Keratinocyte (primary cell): ENCODE data around the gene PRAMEF26. TPM values are rescaled to one million over a fixed set of nuclear protein-coding genes. Genes with fewer than 3 reads are reported as not detected.
"Not testable (repeated sequence)": the region's sequence is repeated elsewhere in the genome, so short reads cannot be mapped to it uniquely, and the experiment has no call there.

Experiments
- DNase-seq: peaks from one replicate; pipeline ENCODE4 v3.0.0-alpha.2; 2011; ENCODE audit warnings: low read depth, missing footprints, low spot score
- FAIRE-seq: peaks from 2 replicates; lab custom pipeline; 2011; peaks lifted over from hg19 to GRCh38; lab: Jason Lieb, UNC
- H2AFZ ChIP-seq: 2 replicates; pipeline ENCODE4 v1.6.0; 2012; ENCODE audit warnings: low read length, control low read depth, inconsistent platforms; ENCODE audit not compliant: control insufficient read depth
- H3K27ac ChIP-seq: 2 replicates; pipeline ENCODE4 v1.5.1; 2011; ENCODE audit warnings: low read length; ENCODE audit not compliant: control insufficient read depth, insufficient read depth
- H3K27me3 ChIP-seq: 3 replicates; pipeline ENCODE4 v1.6.0; 2011; ENCODE audit warnings: low read length; ENCODE audit not compliant: control insufficient read depth, insufficient read depth; ENCODE audit errors: extremely low read depth
- H3K36me3 ChIP-seq, 2 experiments: 2 replicates in 1 of 2; 3 replicates in 1 of 2; pipeline ENCODE4 v1.5.1; 2011; ENCODE audit warnings: low read length in 2 of 2, mild to moderate bottlenecking in 1 of 2; ENCODE audit not compliant: control insufficient read depth in 2 of 2, insufficient read depth in 2 of 2; ENCODE audit errors: extremely low read depth in 1 of 2
- H3K4me1 ChIP-seq: 3 replicates; pipeline ENCODE4 v1.5.1; 2011; ENCODE audit warnings: low read length; ENCODE audit not compliant: control insufficient read depth, insufficient read depth; ENCODE audit errors: extremely low read depth
- H3K4me2 ChIP-seq: 3 replicates; pipeline ENCODE4 v1.6.0; 2011; ENCODE audit warnings: low read depth, low read length; ENCODE audit not compliant: control insufficient read depth, insufficient read depth; ENCODE audit errors: extremely low read depth
- H3K4me3 ChIP-seq, 3 experiments: fragments of 200-600 bp in 1 of 3; sonication (generic) in 1 of 3; 2 replicates in 2 of 3; 3 replicates in 1 of 3; pipeline ENCODE4 v1.5.1; 2011 to 2016; ENCODE audit warnings: low read length in 3 of 3, mild to moderate bottlenecking in 3 of 3, control low read depth in 2 of 3, inconsistent platforms in 1 of 3, low read depth in 1 of 3, mixed read lengths in 1 of 3, mixed run types in 1 of 3, moderate library complexity in 1 of 3; ENCODE audit not compliant: control insufficient read depth in 2 of 3, insufficient read depth in 2 of 3; ENCODE audit errors: extremely low read depth in 1 of 3
- H3K79me2 ChIP-seq: 2 replicates; pipeline ENCODE4 v1.6.0; 2012; ENCODE audit warnings: low read length; ENCODE audit not compliant: control insufficient read depth, insufficient read depth
- H3K9ac ChIP-seq: 3 replicates; pipeline ENCODE4 v1.6.0; 2011; ENCODE audit warnings: low read length; ENCODE audit not compliant: control insufficient read depth, insufficient read depth; ENCODE audit errors: extremely low read depth
- H3K9me1 ChIP-seq: 3 replicates; pipeline ENCODE4 v1.6.0; 2011; ENCODE audit warnings: low read length; ENCODE audit not compliant: control insufficient read depth, insufficient read depth; ENCODE audit errors: extremely low read depth
- H3K9me3 ChIP-seq: 2 replicates; pipeline ENCODE4 v1.5.1; 2012; ENCODE audit warnings: low read depth, low read length; ENCODE audit not compliant: control insufficient read depth
- H4K20me1 ChIP-seq: 3 replicates; pipeline ENCODE4 v1.6.0; 2011; ENCODE audit warnings: low read length; ENCODE audit not compliant: control insufficient read depth, insufficient read depth; ENCODE audit errors: extremely low read depth
- dilution Hi-C: fragments of 300-500 bp; cut with MboI; formaldehyde crosslinking; loops from one replicate; pipeline ENCODE4 v1.7.0; 2020; ENCODE audit warnings: low sequenced_read_pairs; ENCODE audit not compliant: extremely low pct_ligation_motif_present
- polyA minus RNA-seq, 3 experiments: library from RNA; depleted of rRNA, polyadenylated mRNA; stranded (reverse); fragments of >200 nt; gene quantifications; 1 replicate in 1 of 3; 2 replicates in 1 of 3; 3 replicates in 1 of 3; pipeline ENCODE4 v1.2.3, GENCODE V29; 2011
- polyA plus RNA-seq, 5 experiments: library from polyadenylated mRNA; depleted of rRNA in 3 of 5; stranded (reverse) in 3 of 5; stranded (forward) in 1 of 5; unstranded in 1 of 5; fragments of >200 nt; gene quantifications; 1 replicate in 1 of 5; 2 replicates in 3 of 5; 3 replicates in 1 of 5; pipeline versions ENCODE4 v1.2.1 to v1.2.3, GENCODE V29; 2011 to 2012; ENCODE audit warnings: missing spikeins in 2 of 5, low read depth in 1 of 5, low replicate concordance in 1 of 5

The PRAMEF26 gene
- not detected in 3 replicates for polyA plus RNA-seq
- polyA plus RNA-seq (2011; ENCODE audit: low read depth), result not detected
- polyA plus RNA-seq (2011; cell fraction: cytosol; rRNA removed), result not detected in 2 replicates
- polyA plus RNA-seq (2011; cell fraction: nucleus; rRNA removed), result not detected in 2 replicates
- polyA plus RNA-seq (2012; ENCODE audit: low replicate concordance), result not detected in 2 replicates
- not detected in 3 replicates for polyA minus RNA-seq
- not detected for polyA minus RNA-seq (2011; cell fraction: cytosol; rRNA and poly(A)+ RNA removed)
- not detected in 2 replicates for polyA minus RNA-seq (2011; cell fraction: nucleus; rRNA and poly(A)+ RNA removed)

DNA sequence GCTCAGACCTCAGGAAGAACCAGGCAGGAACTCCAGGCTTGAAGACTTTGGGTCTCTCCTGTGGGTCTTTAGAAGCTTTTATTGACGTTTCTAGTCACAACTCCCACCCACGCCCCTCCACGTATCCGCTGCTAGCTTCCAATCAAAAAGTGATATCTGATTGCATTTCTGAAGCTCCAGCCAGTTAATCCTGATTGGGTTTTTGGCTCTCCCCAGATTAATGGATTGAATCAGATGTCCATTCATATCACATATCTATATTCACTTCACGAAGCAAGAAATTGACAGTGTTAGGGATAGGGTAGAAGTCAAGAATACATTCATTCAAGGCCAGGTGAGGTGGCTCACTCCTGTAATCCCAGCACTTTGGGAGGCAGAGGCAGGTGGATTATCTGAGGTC is at the start of gene PRAMEF26:
Gene PRAMEF26 (minus strand): TSS at position 101 of the 400 bp plus-strand sequence. CDS start 2,914 bp downstream, outside the sequence.
- H2AFZ ChIP-seq, dilution Hi-C loops, H3K36me3 ChIP-seq, H3K79me2 ChIP-seq, H3K4me2 ChIP-seq, H3K27me3 ChIP-seq, H3K4me3 ChIP-seq, H3K9me3 ChIP-seq, FAIRE-seq, DNase-seq, H4K20me1 ChIP-seq, H3K4me1 ChIP-seq, H3K27ac ChIP-seq, H3K9me1 ChIP-seq, H3K9ac ChIP-seq: not testable (repeated sequence)

DNA sequence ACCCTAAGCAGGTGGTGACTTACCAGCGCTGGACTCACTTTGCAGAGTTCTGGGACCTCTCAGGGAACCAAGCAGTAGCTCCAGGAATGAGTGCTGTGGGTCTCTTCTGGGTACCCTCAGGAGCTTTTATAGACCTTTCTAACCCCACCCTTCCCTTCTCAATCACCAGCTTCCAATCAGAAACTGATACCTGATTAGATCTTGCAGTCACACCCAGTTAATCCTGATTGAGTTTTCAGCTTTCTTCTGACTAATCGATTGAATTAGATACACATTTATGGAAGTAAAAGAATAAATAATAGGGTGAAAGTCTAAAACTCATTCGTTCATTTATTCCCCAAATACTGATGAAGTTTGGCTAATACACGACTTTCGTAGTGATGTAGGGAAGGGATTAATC is 45.5 kb upstream of the PRAMEF26 start, which contains the start of gene PRAMEF13:
Gene PRAMEF13 (minus strand): TSS at position 101 of the 400 bp plus-strand sequence. CDS start 1,820 bp downstream, outside the sequence.
- H3K27me3 ChIP-seq, H3K4me2 ChIP-seq, H2AFZ ChIP-seq, H3K4me3 ChIP-seq, DNase-seq, H3K9me3 ChIP-seq, H3K27ac ChIP-seq, H3K79me2 ChIP-seq, H3K9me1 ChIP-seq, dilution Hi-C loops, FAIRE-seq, H3K36me3 ChIP-seq, H3K9ac ChIP-seq, H4K20me1 ChIP-seq, H3K4me1 ChIP-seq: not testable (repeated sequence)

DNA sequence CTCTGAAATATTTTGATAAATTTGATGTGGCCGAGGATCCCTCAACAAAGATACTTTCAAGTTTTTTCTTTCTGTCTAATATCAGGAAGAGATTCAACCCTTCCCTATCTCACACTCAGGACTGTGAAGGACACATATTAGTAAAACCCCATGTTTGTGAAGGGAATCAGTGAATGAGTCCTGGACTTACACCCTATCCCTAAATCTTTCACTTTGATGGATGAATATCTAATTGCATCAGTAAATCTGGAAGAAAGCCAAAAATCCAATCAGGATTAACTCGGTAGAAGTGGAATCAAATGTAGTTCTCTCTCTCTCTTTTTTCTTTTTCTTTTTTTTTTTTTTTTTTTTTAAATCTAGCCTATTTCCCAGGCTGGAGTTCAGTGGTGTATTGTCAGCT is 15.7 kb upstream of the PRAMEF26 start, which contains the start of gene PRAMEF9:
Gene PRAMEF9 (plus strand): TSS at position 301 of the 400 bp plus-strand sequence. CDS start 3,433 bp downstream, outside the sequence.
- H3K4me3 ChIP-seq, H3K36me3 ChIP-seq, H3K27me3 ChIP-seq, H2AFZ ChIP-seq, H3K9me3 ChIP-seq, H3K4me1 ChIP-seq, dilution Hi-C loops, H3K79me2 ChIP-seq, FAIRE-seq, H3K27ac ChIP-seq, H3K4me2 ChIP-seq, H4K20me1 ChIP-seq, DNase-seq, H3K9ac ChIP-seq, H3K9me1 ChIP-seq: not testable (repeated sequence)

DNA sequence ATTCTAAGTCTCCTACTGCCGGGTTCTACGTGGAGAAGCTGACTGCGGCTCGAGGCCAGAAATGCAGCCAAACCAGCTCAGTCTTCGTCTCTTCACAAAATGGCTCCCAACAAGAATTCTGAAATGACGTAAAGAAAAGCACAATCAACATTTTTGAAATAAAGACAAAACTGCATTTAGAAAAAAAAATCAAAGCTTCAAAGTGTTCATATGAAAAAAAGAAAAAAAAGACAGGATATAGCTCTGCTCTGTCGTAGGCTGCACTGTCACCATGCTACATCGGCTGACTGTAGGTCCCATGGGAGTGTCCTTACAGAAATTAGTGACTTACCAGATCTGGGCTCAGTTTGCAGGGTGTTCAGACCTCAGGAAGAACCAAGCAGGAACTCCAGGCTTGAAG is 9.7 kb upstream of the PRAMEF26 start, which contains the start of gene HNRNPCL4:
Gene HNRNPCL4 (minus strand): TSS at position 101 of the 400 bp plus-strand sequence. CDS start 164 bp downstream, outside the sequence.
- H3K27me3 ChIP-seq, H3K4me2 ChIP-seq, H3K9me3 ChIP-seq, FAIRE-seq, H3K9ac ChIP-seq, H3K36me3 ChIP-seq, dilution Hi-C loops, DNase-seq, H4K20me1 ChIP-seq, H3K4me3 ChIP-seq, H3K79me2 ChIP-seq, H3K9me1 ChIP-seq, H3K4me1 ChIP-seq, H3K27ac ChIP-seq, H2AFZ ChIP-seq: not testable (repeated sequence)

DNA sequence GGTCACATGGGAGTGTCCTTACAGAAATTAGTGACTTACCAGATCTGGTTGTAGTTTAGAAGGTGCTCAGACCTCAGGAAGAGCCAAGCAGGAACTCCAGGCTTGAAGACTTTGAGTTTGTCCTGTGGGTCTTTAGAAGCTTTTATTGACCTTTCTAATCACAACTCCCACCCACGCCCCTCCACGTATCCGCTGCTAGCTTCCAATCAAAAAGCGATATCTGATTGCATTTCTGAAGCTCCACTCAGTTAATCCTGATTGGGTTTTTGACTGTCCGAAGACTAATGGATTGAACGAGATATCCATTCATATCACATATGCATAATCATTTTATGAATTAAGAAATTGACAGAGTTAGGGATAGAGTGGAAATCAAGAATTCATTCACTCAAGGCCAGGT is 39.1 kb downstream of the PRAMEF26 start, which contains the start of gene HNRNPCL2:
Gene HNRNPCL2 (minus strand): TSS at position 101 of the 400 bp plus-strand sequence. CDS start 454 bp downstream, outside the sequence.
- H3K27ac ChIP-seq, FAIRE-seq, DNase-seq, H3K4me3 ChIP-seq, H3K27me3 ChIP-seq, H3K9ac ChIP-seq, H4K20me1 ChIP-seq, dilution Hi-C loops, H3K79me2 ChIP-seq, H3K4me2 ChIP-seq, H3K4me1 ChIP-seq, H3K9me1 ChIP-seq, H2AFZ ChIP-seq, H3K36me3 ChIP-seq, H3K9me3 ChIP-seq: not testable (repeated sequence)
